Astrocyte of the hippocampus (primary cell): ENCODE data around the gene TMEM80.
A peak's percentile ranks its signal among the peaks of the same experiment; 100 is the strongest.
"Not testable (repeated sequence)": the region's sequence is repeated elsewhere in the genome, so short reads cannot be mapped to it uniquely, and the experiment has no call there.

Source experiments
- DNase-seq: peaks from one replicate; pipeline ENCODE4 v3.0.0; 2011; ENCODE audit warnings: low read depth, low spot score

Gene TMEM80

GRCh38 chr11:695538-696248 lies at the start of gene TMEM80:
Gene TMEM80 (plus strand): TSS chr11:695816. CDS start chr11:695828, 12 bp downstream.
- peak; percentile 100 for DNase-seq

GRCh38 chr11:646214-646613 lies 49.4 kb upstream of the TMEM80 start:
- no peak for DNase-seq

- not testable (repeated sequence) for DNase-seq
These were observed 47.9 kb upstream of the TMEM80 start for GRCh38 chr11:647672-648158.

- no peak for DNase-seq
These were observed 45.1 kb upstream of the TMEM80 start for GRCh38 chr11:650482-650881.

- not testable (repeated sequence) for DNase-seq
These were observed 42.5 kb upstream of the TMEM80 start for GRCh38 chr11:653136-653535.

- DNase-seq: no peak
These were observed 41.8 kb upstream of the TMEM80 start for GRCh38 chr11:653837-654236.

GRCh38 chr11:654444-654843 lies 41.2 kb upstream of the TMEM80 start:
- not testable (repeated sequence) for DNase-seq

- DNase-seq: no peak
These were observed 40.4 kb upstream of the TMEM80 start for GRCh38 chr11:655036-655726.

- no peak for DNase-seq
These were observed 39.2 kb upstream of the TMEM80 start for GRCh38 chr11:656426-656825.

- no peak for DNase-seq
These were observed 38.8 kb upstream of the TMEM80 start for GRCh38 chr11:656866-657265.

- DNase-seq: no peak
These were observed 37.9 kb upstream of the TMEM80 start for GRCh38 chr11:657691-658126.

- no peak for DNase-seq
These were observed 36.0 kb upstream of the TMEM80 start for GRCh38 chr11:659532-660085.

GRCh38 chr11:660281-660680 lies 35.3 kb upstream of the TMEM80 start:
- DNase-seq: no peak

GRCh38 chr11:660681-661444 lies 34.8 kb upstream of the TMEM80 start:
- no peak for DNase-seq

GRCh38 chr11:662689-663274 lies 32.8 kb upstream of the TMEM80 start:
- peak; percentile 75 for DNase-seq

- no peak for DNase-seq
These were observed 30.4 kb upstream of the TMEM80 start for GRCh38 chr11:665062-665703.

- no peak for DNase-seq
These were observed 29.8 kb upstream of the TMEM80 start for GRCh38 chr11:665704-666281.

- no peak for DNase-seq
These were observed 21.8 kb upstream of the TMEM80 start for GRCh38 chr11:673866-674265.

GRCh38 chr11:674406-674805 lies 21.2 kb upstream of the TMEM80 start:
- no peak for DNase-seq

- DNase-seq: no peak
These were observed 17.3 kb upstream of the TMEM80 start for GRCh38 chr11:678297-678696.
